ENCODE measurements around the gene PTCD3. TPM values are rescaled to one million over a fixed set of nuclear protein-coding genes. Genes with fewer than 3 reads are reported as not detected.

Gene PTCD3
- total and polyA plus RNA-seq, 12 donors, result 30.2 to 232 (median 155) TPM

DNA sequence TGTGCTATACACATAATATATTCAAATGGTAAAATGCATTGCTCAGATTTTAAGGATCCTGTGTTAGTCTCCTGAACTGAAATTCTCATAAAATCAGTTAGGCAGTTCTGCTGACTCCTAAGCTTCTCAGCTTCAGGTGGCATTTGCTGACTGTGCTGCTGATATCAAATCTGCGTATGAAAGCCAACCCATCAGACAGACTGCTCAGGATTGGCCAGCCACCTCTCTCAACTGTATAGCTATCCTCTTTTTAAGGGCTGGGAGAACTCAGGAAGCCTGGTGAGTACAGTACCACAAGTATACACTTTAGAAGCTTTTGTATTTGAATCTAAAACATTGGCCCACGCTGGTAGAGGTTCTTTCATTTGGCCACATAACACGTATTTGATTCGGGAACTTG is 28.7 kb downstream of the PTCD3 start:
- intact Hi-C loops (cut with DNase I), result loop anchor here in 1 of 10 donors (5.0 kb wide), 1 partner anchor 38 kb away; no protein-coding TSS in a partner anchor
- 93 to 96% methylated on average over 4 of the region's 4 CpGs for WGBS, 2 donors
- H3K36me3 ChIP-seq, result peaks cover 3 to 100% (median 96%) of the 10 kb centered on the region in 9 donors
- DNase-seq (no peak), ATAC-seq (no peak)
- H3K4me1 ChIP-seq, result no peaks in the 10 kb centered on the region
- H3K27ac ChIP-seq, result no peak overlapping the region
- no peaks in the 10 kb centered on the region for H3K27me3 ChIP-seq
- no peak for TF ChIP-seq CTCF (IDR thresholded peaks at IDR 0.05)
- no peaks in the 10 kb centered on the region for H3K9me3 ChIP-seq
- no peak overlapping the region for H3K4me3 ChIP-seq

- Histone ChIP-seq H3K4me1 (no peaks in the 10 kb centered on the region), H3K4me3 (no peak overlapping the region), H3K9me3 (no peaks in the 10 kb centered on the region), H3K27me3 (no peaks in the 10 kb centered on the region), H3K27ac (no peak overlapping the region), H3K36me3 (peaks cover 3 to 100% (median 87%) of the 10 kb centered on the region in 9 donors)
- 84 to 88% methylated on average over 5 of the region's 5 CpGs for WGBS, 2 donors
- no peak for DNase-seq
- intact Hi-C loops (cut with DNase I), result loop anchor here in 1 of 10 donors (5.0 kb wide), 1 partner anchor 37 kb away; no protein-coding TSS in a partner anchor
- no peak for ATAC-seq
- TF ChIP-seq CTCF (IDR thresholded peaks at IDR 0.05), result no peak
Measured at GRCh38 chr2:86135653-86136052, 29.6 kb downstream of the PTCD3 start.

DNA sequence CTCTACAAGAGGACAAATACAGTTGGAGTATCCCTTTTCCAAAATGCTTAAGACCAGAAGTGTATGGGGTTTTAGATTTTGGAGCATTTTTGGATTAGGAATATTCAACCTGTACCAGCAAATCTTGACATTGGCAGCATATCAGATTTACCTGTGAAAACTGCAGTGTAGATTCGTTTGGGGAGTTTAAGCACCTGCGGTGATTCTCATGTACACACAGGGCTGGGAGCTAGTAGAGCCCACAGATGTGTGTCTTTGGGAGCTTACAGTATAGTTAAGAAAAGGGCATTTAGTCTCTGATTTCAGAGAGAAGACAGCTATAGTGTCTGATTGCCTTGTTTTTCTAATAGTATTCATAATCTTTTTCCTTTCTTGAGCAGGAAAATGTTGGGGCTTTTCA is 30.1 kb downstream of the PTCD3 start:
- peaks cover 3 to 100% (median 84%) of the 10 kb centered on the region in 9 donors for H3K36me3 ChIP-seq
- no peaks in the 10 kb centered on the region for H3K4me1 ChIP-seq
- H3K27me3 ChIP-seq, result no peaks in the 10 kb centered on the region
- H3K9me3 ChIP-seq, result no peaks in the 10 kb centered on the region
- no peak overlapping the region for H3K4me3 ChIP-seq
- 87 to 95% methylated on average over 2 of the region's 2 CpGs for WGBS, 2 donors
- H3K27ac ChIP-seq, result no peak overlapping the region
- no peak for TF ChIP-seq CTCF (IDR thresholded peaks at IDR 0.05)
- no peak for DNase-seq
- no peak for ATAC-seq
- intact Hi-C loops (cut with DNase I), result loop anchor here in 1 of 10 donors (5.0 kb wide), 1 partner anchor 36 kb away; no protein-coding TSS in a partner anchor

DNA sequence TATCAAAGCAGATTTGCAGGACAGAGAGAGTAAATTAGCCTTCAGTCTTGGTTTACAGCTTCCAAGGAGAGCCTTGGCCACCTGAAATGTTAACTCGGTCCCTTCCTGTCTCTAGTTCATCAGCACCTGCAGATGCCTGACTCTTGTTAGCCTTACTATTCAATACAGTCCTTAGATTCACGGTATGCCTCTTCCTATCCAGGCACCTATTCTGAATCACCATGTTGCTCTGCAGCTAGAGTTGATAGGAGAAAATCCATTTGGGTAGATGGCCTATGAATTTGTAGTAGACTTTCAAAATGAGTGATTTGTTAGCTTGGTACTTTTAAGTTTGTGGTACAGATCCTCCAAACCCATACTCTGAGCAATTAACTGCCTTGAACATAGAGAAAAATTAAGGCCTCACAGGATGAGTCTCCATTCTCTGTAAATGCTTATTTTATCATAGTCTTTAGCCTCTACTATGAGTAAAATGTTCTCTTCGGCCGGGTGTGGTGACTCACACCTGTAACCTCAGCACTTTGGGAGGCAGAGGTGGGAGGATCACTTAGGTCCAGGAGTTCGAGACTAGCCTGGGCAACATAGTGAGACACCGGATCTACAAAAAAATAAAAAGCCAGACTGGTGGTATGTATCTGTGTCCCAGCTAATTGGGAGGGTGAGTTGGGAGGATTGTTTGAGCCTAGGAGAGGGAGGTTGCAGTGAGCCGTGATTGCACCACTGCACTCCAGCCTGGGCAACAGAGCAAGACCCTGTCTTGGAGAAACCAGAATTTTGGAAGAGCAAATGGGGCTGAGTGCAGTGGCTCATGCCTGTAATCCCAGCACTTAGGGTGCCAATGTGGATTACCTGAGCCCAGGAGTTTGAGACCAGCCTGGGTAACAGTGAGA is 32.9 kb downstream of the PTCD3 start:
- intact Hi-C loops (cut with DNase I), result loop anchor here in 1 of 10 donors (5.0 kb wide), 1 partner anchor 33 kb away; no protein-coding TSS in a partner anchor
- no peaks in the 10 kb centered on the region for H3K27me3 ChIP-seq
- no peak overlapping the region for H3K27ac ChIP-seq
- H3K9me3 ChIP-seq, result no peaks in the 10 kb centered on the region
- H3K36me3 ChIP-seq, result peaks cover 0 to 100% (median 81%) of the 10 kb centered on the region in 9 donors
- ATAC-seq (no peak), DNase-seq (no peak)
- 96 to 99% methylated on average over 7 of the region's 7 CpGs for WGBS, 2 donors
- H3K4me1 ChIP-seq, result no peaks in the 10 kb centered on the region
- no peak overlapping the region for H3K4me3 ChIP-seq
- no peak for TF ChIP-seq CTCF (IDR thresholded peaks at IDR 0.05)

All from heart right ventricle (tissue), 16 donors.